ENCODE results near the gene CLDN3. TPM values are rescaled to one million over a fixed set of nuclear protein-coding genes. Genes with fewer than 3 reads are reported as not detected.
"Not testable (repeated sequence)": the region's sequence is repeated elsewhere in the genome, so short reads cannot be mapped to it uniquely, and the experiment has no call there.

Gene CLDN3
- total and polyA plus RNA-seq, 2 experiments from 2014 or later, result not detected

DNA sequence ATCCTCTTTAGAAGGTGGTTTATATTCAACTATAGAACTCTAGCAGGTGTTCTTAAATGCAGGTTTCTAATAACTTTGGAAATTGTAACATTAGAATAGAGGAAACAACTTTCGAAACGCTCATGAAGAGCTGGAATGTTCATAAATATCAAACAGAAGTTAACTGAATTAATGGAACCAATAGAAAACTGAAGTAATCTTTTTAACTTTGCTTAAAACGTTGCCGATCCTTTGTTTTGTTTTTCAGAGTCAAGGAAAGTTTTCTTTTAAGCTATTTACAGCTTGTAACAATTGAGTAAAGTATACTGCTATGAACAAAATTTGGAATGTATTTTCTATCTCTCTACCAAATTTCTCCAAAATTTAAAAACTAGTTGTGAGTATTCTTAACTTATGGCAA lies 19.0 kb upstream of the CLDN3 start:
- H3K9me2 ChIP-seq (ENCODE audit: insufficient read depth), result no peaks in the 10 kb centered on the region
- whole genome bisulfite sequencing, 2 experiments (ENCODE audit: low coverage in 1 of 2, low lambda C conversion rate in 2 of 2, missing lambda C conversion rate in 2 of 2), result 71 to 73% methylated on average over 4 of the region's 4 CpGs
- no peak for DNase-seq
- no peak overlapping the region for H3K27ac ChIP-seq
- no peaks in the 10 kb centered on the region for H3K9me3 ChIP-seq (ENCODE audit: low read depth)
- no peaks in the 10 kb centered on the region for H3K36me3 ChIP-seq (ENCODE audit: low read depth)
- H3K79me2 ChIP-seq (ENCODE audit: insufficient read depth), result no peaks in the 10 kb centered on the region
- in situ Hi-C loops (cut with MboI), result no loop called here
- no peaks in the 10 kb centered on the region for H4K20me1 ChIP-seq (ENCODE audit: insufficient read depth)
- TF ChIP-seq EZH2phosphoT487 (IDR thresholded peaks at IDR 0.05; ENCODE audit: insufficient read depth, low read depth), result no peak
- TF ChIP-seq EZH2 (IDR thresholded peaks at IDR 0.05; ENCODE audit: insufficient read depth, poor library complexity, severe bottlenecking), result no peak
- H3K4me3 ChIP-seq, result no peak overlapping the region
- no peak overlapping the region for H2AFZ ChIP-seq
- no peak overlapping the region for H3K4me2 ChIP-seq (ENCODE audit: unreplicated experiment)
- H3F3A ChIP-seq (ENCODE audit: insufficient read depth), result no peaks in the 10 kb centered on the region
- H3K4me1 ChIP-seq (ENCODE audit: insufficient read depth), result no peaks in the 10 kb centered on the region
- H3K27me3 ChIP-seq (replicated peaks; ENCODE audit: insufficient read depth), result no peaks in the 10 kb centered on the region
- no peak overlapping the region for H3K9ac ChIP-seq

DNA sequence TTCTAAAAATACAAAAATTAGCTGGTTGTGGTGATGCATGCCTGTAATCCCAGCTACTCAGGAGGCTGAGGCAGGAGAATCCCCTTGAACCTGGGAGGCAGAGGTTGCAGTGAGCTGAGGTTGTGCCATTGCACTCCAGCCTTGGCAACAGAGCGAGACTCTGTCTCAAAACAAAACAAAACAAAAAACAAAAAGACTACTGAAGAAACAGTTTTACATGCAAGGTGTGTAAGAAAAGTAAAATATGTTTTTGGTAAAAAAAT lies 17.6 kb upstream of the CLDN3 start:
- H3K4me3 ChIP-seq; H3F3A ChIP-seq (ENCODE audit: insufficient read depth); H2AFZ ChIP-seq; H3K9me3 ChIP-seq (ENCODE audit: low read depth); H3K4me2 ChIP-seq (ENCODE audit: unreplicated experiment); H3K27me3 ChIP-seq (replicated peaks; ENCODE audit: insufficient read depth); H3K9ac ChIP-seq; H3K9me2 ChIP-seq (ENCODE audit: insufficient read depth); H3K27ac ChIP-seq; H3K36me3 ChIP-seq (ENCODE audit: low read depth); H3K4me1 ChIP-seq (ENCODE audit: insufficient read depth); in situ Hi-C loops (cut with MboI); H4K20me1 ChIP-seq (ENCODE audit: insufficient read depth); DNase-seq; H3K79me2 ChIP-seq (ENCODE audit: insufficient read depth): not testable (repeated sequence)
- WGBS, 2 experiments (ENCODE audit: low coverage in 1 of 2, low lambda C conversion rate in 2 of 2, missing lambda C conversion rate in 2 of 2), result 61 to 71% methylated on average over 1 of the region's 1 CpG

DNA sequence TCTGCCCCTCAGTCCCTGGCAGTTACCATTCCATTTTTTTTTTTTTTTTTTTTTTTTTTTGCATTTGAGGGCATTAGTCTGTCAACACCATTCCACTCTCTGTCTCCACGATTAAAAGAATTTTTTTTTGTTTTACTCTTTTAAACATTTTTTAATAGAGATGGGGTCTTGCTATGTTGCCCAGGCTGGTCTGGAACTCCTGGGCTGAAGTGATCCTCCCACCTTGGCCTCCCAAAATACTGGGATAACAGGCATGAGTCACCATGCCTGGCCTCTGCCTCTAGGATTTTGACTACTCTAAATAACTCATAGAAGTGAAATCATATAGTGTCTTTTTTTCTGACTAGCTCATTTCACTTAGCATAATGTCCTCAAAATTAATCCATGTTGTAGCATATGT lies 16.5 kb upstream of the CLDN3 start:
- H3K9me3 ChIP-seq (ENCODE audit: low read depth), result no peaks in the 10 kb centered on the region
- no peak for TF ChIP-seq EZH2 (IDR thresholded peaks at IDR 0.05; ENCODE audit: insufficient read depth, poor library complexity, severe bottlenecking)
- no peak for TF ChIP-seq EZH2phosphoT487 (IDR thresholded peaks at IDR 0.05; ENCODE audit: insufficient read depth, low read depth)
- H3K36me3 ChIP-seq (ENCODE audit: low read depth), result no peaks in the 10 kb centered on the region
- no peak overlapping the region for H3K9ac ChIP-seq
- in situ Hi-C loops (cut with MboI), result no loop called here
- no peak overlapping the region for H3K4me3 ChIP-seq
- 30 to 52% methylated on average over 1 of the region's 1 CpG for WGBS, 2 experiments (ENCODE audit: low coverage in 1 of 2, low lambda C conversion rate in 2 of 2, missing lambda C conversion rate in 2 of 2)
- no peak overlapping the region for H2AFZ ChIP-seq
- no peaks in the 10 kb centered on the region for H3F3A ChIP-seq (ENCODE audit: insufficient read depth)
- H3K9me2 ChIP-seq (ENCODE audit: insufficient read depth), result no peaks in the 10 kb centered on the region
- H3K79me2 ChIP-seq (ENCODE audit: insufficient read depth), result no peaks in the 10 kb centered on the region
- no peak overlapping the region for H3K4me2 ChIP-seq (ENCODE audit: unreplicated experiment)
- no peaks in the 10 kb centered on the region for H3K27me3 ChIP-seq (replicated peaks; ENCODE audit: insufficient read depth)
- H3K4me1 ChIP-seq (ENCODE audit: insufficient read depth), result no peaks in the 10 kb centered on the region
- no peak for DNase-seq
- no peak overlapping the region for H3K27ac ChIP-seq
- H4K20me1 ChIP-seq (ENCODE audit: insufficient read depth), result no peaks in the 10 kb centered on the region

DNA sequence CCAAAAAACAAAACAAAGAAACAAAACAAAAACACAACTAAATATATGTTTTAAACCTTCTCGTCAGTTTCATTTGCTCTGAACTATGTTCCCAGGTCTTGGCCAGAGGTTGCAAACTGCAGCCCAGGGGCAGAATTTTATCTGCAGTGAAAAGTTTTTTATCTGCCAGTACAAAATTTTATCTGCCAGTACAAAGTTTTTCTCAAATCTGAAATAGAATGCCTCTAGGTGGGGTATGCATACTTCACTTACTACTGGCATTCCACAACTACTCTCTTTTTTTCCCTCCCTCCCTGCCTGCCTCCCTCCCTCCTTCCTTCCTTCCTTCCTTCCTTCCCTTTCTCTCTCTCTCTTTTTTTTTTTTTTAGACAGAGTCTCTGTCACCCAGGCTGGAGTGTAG lies 9.4 kb upstream of the CLDN3 start:
- Histone ChIP-seq H3K4me3 (no peak overlapping the region), H3K4me2 (ENCODE audit: unreplicated experiment) (no peak overlapping the region), H3K36me3 (ENCODE audit: low read depth) (no peaks in the 10 kb centered on the region), H3K9ac (no peak overlapping the region), H3K27me3 (replicated peaks; ENCODE audit: insufficient read depth) (no peaks in the 10 kb centered on the region), H3K9me2 (ENCODE audit: insufficient read depth) (no peaks in the 10 kb centered on the region), H4K20me1 (ENCODE audit: insufficient read depth) (no peaks in the 10 kb centered on the region), H3K79me2 (ENCODE audit: insufficient read depth) (no peaks in the 10 kb centered on the region), H3K27ac (no peak overlapping the region), H3K4me1 (ENCODE audit: insufficient read depth) (no peaks in the 10 kb centered on the region), H3K9me3 (ENCODE audit: low read depth) (no peaks in the 10 kb centered on the region), H3F3A (ENCODE audit: insufficient read depth) (no peaks in the 10 kb centered on the region), H2AFZ (no peak overlapping the region)
- in situ Hi-C loops (cut with MboI), result no loop called here
- 96 to 100% methylated on average over 1 of the region's 1 CpG for WGBS, 2 experiments (ENCODE audit: low coverage in 1 of 2, low lambda C conversion rate in 2 of 2, missing lambda C conversion rate in 2 of 2)
- DNase-seq, result no peak
- TF ChIP-seq EZH2phosphoT487 (IDR thresholded peaks at IDR 0.05; ENCODE audit: insufficient read depth, low read depth) (no peak), EZH2 (IDR thresholded peaks at IDR 0.05; ENCODE audit: insufficient read depth, poor library complexity, severe bottlenecking) (no peak)

DNA sequence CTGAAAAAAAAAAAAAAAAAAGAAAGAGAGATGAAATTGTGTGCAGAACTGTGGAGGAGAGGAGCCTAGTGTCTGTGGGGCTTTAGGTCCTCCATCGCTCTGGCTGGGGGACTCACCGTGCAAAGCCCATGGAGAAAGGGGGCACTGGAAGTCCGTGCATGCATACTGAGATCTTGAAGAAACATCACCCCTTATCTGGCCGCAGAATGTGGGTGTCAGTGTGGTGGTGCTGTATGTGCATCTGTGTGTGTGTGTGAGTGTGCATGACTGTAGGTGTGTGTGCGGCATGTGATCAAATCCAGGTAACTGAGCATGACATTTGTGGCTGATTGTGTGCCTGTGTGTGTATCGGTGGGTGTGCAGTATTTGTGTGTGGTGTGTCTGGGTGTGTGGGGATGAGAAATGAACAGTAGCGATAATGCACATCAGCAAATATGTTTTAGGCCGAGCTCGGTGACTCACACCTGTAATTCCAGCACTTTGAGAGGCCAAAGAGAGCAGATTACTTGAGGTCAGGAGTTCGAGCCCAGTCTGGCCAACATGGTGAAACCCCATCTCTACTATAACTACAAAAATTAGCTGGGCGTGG lies 8.8 kb upstream of the CLDN3 start:
- Histone ChIP-seq H3K9me2 (ENCODE audit: insufficient read depth) (no peaks in the 10 kb centered on the region), H4K20me1 (ENCODE audit: insufficient read depth) (no peaks in the 10 kb centered on the region), H2AFZ (no peak overlapping the region), H3K79me2 (ENCODE audit: insufficient read depth) (no peaks in the 10 kb centered on the region), H3K27me3 (replicated peaks; ENCODE audit: insufficient read depth) (no peaks in the 10 kb centered on the region), H3K4me2 (ENCODE audit: unreplicated experiment) (no peak overlapping the region), H3K9me3 (ENCODE audit: low read depth) (no peaks in the 10 kb centered on the region), H3K36me3 (ENCODE audit: low read depth) (no peaks in the 10 kb centered on the region), H3K9ac (no peak overlapping the region), H3K4me3 (no peak overlapping the region), H3F3A (ENCODE audit: insufficient read depth) (no peaks in the 10 kb centered on the region), H3K27ac (no peak overlapping the region), H3K4me1 (ENCODE audit: insufficient read depth) (no peaks in the 10 kb centered on the region)
- in situ Hi-C loops (cut with MboI), result no loop called here
- WGBS, 2 experiments (ENCODE audit: low coverage in 1 of 2, low lambda C conversion rate in 2 of 2, missing lambda C conversion rate in 2 of 2), result 90 to 96% methylated on average over 11 of the region's 11 CpGs
- TF ChIP-seq EZH2phosphoT487 (IDR thresholded peaks at IDR 0.05; ENCODE audit: insufficient read depth, low read depth), result no peak
- no peak for TF ChIP-seq EZH2 (IDR thresholded peaks at IDR 0.05; ENCODE audit: insufficient read depth, poor library complexity, severe bottlenecking)
- no peak for DNase-seq
